Measurements from ENCODE around the gene DIO3.

Gene DIO3

GRCh38 chr14:101583006-101583714, 21.9 kb downstream of the DIO3 start:
- DNase-seq (ENCODE audit: low read depth) = no peak

GRCh38 chr14:101583715-101584054, 22.4 kb downstream of the DIO3 start:
- no peak for DNase-seq (ENCODE audit: low read depth)

GRCh38 chr14:101584055-101584859, 23.0 kb downstream of the DIO3 start:
- no peak for DNase-seq (ENCODE audit: low read depth)

GRCh38 chr14:101585211-101585610, 23.9 kb downstream of the DIO3 start:
- no peak for DNase-seq (ENCODE audit: low read depth)

- DNase-seq (ENCODE audit: low read depth) = no peak
Measured at GRCh38 chr14:101586531-101587430, 25.5 kb downstream of the DIO3 start.

GRCh38 chr14:101587441-101587911, 26.2 kb downstream of the DIO3 start:
- no peak for DNase-seq (ENCODE audit: low read depth)

- no peak for DNase-seq (ENCODE audit: low read depth)
Measured at GRCh38 chr14:101588286-101588975, 27.1 kb downstream of the DIO3 start.

- no peak for DNase-seq (ENCODE audit: low read depth)
Measured at GRCh38 chr14:101588990-101589389, 27.7 kb downstream of the DIO3 start.

GRCh38 chr14:101589486-101590015, 28.3 kb downstream of the DIO3 start:
- DNase-seq (ENCODE audit: low read depth) = no peak

- DNase-seq (ENCODE audit: low read depth) = no peak
Measured at GRCh38 chr14:101590062-101590461, 28.8 kb downstream of the DIO3 start.

GRCh38 chr14:101590616-101591015, 29.3 kb downstream of the DIO3 start:
- no peak for DNase-seq (ENCODE audit: low read depth)

GRCh38 chr14:101591121-101591520, 29.8 kb downstream of the DIO3 start:
- DNase-seq (ENCODE audit: low read depth) = no peak

- no peak for DNase-seq (ENCODE audit: low read depth)
Measured at GRCh38 chr14:101591582-101591981, 30.3 kb downstream of the DIO3 start.

- DNase-seq (ENCODE audit: low read depth) = no peak
Measured at GRCh38 chr14:101593411-101594238, 32.3 kb downstream of the DIO3 start.

- DNase-seq (ENCODE audit: low read depth) = no peak
Measured at GRCh38 chr14:101594511-101595148, 33.3 kb downstream of the DIO3 start.

GRCh38 chr14:101595349-101595748, 34.1 kb downstream of the DIO3 start:
- no peak for DNase-seq (ENCODE audit: low read depth)

- DNase-seq (ENCODE audit: low read depth) = no peak
Measured at GRCh38 chr14:101595887-101596721, 34.8 kb downstream of the DIO3 start.

GRCh38 chr14:101596742-101597141, 35.4 kb downstream of the DIO3 start:
- no peak for DNase-seq (ENCODE audit: low read depth)

- DNase-seq (ENCODE audit: low read depth) = no peak
Measured at GRCh38 chr14:101598159-101598558, 36.9 kb downstream of the DIO3 start.
